ENCODE measurements around the gene HSPB9.

DNA sequence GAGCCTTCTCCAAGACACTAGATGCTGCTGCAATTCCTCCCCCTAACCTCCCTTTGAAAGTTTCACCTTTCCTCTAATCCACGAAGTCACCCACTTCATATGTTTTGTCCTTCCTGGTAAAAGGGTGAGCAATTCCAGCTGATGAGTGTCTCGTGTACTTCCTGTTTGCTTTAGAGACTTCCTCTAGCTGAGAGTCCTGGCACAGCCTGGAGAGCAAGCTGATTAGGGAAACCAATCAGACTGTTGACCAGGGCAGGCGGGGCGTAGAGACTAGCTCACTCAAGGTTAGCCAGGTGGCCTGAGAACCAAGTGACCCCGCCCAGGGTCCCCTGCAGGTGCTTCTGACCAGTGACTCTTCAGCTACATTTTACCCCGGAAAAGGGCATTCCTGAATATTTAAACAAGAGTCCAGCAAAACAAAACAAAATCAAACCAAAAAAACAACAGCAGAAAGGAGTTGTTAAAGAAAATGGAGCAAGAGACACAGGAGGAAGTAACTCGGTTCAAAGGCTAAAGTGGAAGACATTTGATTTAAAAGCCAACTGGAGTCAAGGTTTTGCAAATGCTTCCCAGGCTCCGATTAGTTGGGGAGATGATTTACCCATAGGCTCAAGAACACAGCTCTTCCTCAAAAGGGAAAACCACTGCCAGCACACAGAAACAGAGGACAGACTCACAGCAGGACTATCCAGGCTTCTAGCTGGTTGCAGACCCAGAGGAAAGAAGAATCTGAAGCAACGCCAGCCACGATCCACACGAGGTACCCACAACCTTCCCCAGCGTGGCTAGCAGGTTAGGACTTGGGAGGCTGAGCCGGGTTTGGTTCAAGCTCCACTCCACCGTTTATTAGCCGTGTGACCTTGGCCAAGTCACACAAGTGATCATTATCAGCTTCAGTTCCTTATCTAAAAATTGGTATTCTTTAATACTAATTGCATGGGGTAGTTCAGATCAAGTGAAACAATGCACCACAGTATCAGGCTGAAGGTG lies 13.4 kb downstream of the HSPB9 start:
- TF ChIP-seq, protein P1, sequence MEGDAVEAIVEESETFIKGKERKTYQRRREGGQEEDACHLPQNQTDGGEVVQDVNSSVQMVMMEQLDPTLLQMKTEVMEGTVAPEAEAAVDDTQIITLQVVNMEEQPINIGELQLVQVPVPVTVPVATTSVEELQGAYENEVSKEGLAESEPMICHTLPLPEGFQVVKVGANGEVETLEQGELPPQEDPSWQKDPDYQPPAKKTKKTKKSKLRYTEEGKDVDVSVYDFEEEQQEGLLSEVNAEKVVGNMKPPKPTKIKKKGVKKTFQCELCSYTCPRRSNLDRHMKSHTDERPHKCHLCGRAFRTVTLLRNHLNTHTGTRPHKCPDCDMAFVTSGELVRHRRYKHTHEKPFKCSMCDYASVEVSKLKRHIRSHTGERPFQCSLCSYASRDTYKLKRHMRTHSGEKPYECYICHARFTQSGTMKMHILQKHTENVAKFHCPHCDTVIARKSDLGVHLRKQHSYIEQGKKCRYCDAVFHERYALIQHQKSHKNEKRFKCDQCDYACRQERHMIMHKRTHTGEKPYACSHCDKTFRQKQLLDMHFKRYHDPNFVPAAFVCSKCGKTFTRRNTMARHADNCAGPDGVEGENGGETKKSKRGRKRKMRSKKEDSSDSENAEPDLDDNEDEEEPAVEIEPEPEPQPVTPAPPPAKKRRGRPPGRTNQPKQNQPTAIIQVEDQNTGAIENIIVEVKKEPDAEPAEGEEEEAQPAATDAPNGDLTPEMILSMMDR (conservative IDR thresholded peaks at IDR 0.05; ENCODE audit: low read depth, low read length) = no peak
- no peak for TF ChIP-seq EZH2 (IDR thresholded peaks at IDR 0.05; ENCODE audit: borderline replicate concordance, low read depth, low read length, poor library complexity, severe bottlenecking)
